NCI-H2081 treated with DMSO at 0.1 percent for 48 hours (cell line): Measurements from ENCODE around the gene CYTH4.
"Not testable (repeated sequence)": the region's sequence is repeated elsewhere in the genome, so short reads cannot be mapped to it uniquely, and the experiment has no call there.

Experiments
- DNase-seq: peaks from one replicate; lab custom pipeline; 2025; lab: John Stamatoyannopoulos, UW

CYTH4 gene

GRCh38 chr22:37282385-37282677, at the start of gene CYTH4:
TSS of gene CYTH4 (plus strand) at chr22:37282508. CDS start at chr22:37282570, 62 bp downstream.
- no peak for DNase-seq

GRCh38 chr22:37233371-37233750, 48.9 kb upstream of the CYTH4 start:
- DNase-seq: not testable (repeated sequence)

- DNase-seq: no peak
These were observed 48.3 kb upstream of the CYTH4 start for GRCh38 chr22:37233751-37234631.

GRCh38 chr22:37234736-37235711, 47.3 kb upstream of the CYTH4 start:
- no peak for DNase-seq

GRCh38 chr22:37235897-37236607, 46.3 kb upstream of the CYTH4 start:
- no peak for DNase-seq

- no peak for DNase-seq
These were observed 44.7 kb upstream of the CYTH4 start for GRCh38 chr22:37237371-37238268.

GRCh38 chr22:37239336-37240239, 42.7 kb upstream of the CYTH4 start:
- no peak for DNase-seq

- no peak for DNase-seq
These were observed 41.9 kb upstream of the CYTH4 start for GRCh38 chr22:37240240-37240940.

- no peak for DNase-seq
These were observed 41.4 kb upstream of the CYTH4 start for GRCh38 chr22:37240941-37241320.

- DNase-seq: no peak
These were observed 40.8 kb upstream of the CYTH4 start for GRCh38 chr22:37241351-37242142.

GRCh38 chr22:37242395-37242918, 39.9 kb upstream of the CYTH4 start:
- DNase-seq: no peak

- DNase-seq: no peak
These were observed 38.8 kb upstream of the CYTH4 start for GRCh38 chr22:37243402-37244113.

GRCh38 chr22:37244114-37244921, 38.0 kb upstream of the CYTH4 start, which contains the start of gene RAC2:
TSS of gene RAC2 (minus strand) at chr22:37244269. CDS start at chr22:37244148, 121 bp downstream.
- no peak for DNase-seq

- no peak for DNase-seq
These were observed 37.2 kb upstream of the CYTH4 start for GRCh38 chr22:37244922-37245722.

- DNase-seq: no peak
These were observed 36.6 kb upstream of the CYTH4 start for GRCh38 chr22:37245740-37246139.

GRCh38 chr22:37248251-37248650, 34.1 kb upstream of the CYTH4 start:
- DNase-seq: no peak
